IPS-NIHi11 (cell line): ENCODE data around the gene NEMP1.
"Not testable (repeated sequence)": the region's sequence is repeated elsewhere in the genome, so short reads cannot be mapped to it uniquely, and the experiment has no call there.

ENCODE experiments used
- DNase-seq: peaks from one replicate; pipeline ENCODE4 v3.0.0; 2012; ENCODE audit warnings: mixed read lengths, low spot score

The NEMP1 gene

DNA sequence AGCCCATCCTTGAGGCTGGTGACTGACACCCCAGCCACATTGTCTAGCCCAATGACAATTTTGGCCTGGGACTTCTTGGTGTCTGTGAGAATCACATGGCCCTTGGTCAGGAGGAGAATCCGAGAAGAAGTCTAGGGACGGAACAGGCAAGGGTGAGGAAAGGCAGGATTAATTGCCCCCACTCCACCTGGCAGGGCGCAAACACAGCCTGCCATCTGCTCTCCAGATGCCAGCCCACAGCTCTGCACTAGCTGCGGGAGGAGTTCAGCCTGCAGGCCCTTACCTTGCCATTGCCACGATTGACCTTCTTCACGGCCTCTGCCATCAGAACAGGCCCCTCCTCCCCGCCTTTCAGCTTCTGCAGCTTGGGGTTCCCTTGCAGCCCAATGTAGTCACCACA lies 49.1 kb downstream of the NEMP1 start:
- DNase-seq = no peak

GRCh38 chr12:57027805-57028153 lies 50.8 kb downstream of the NEMP1 start:
- DNase-seq = no peak

DNA sequence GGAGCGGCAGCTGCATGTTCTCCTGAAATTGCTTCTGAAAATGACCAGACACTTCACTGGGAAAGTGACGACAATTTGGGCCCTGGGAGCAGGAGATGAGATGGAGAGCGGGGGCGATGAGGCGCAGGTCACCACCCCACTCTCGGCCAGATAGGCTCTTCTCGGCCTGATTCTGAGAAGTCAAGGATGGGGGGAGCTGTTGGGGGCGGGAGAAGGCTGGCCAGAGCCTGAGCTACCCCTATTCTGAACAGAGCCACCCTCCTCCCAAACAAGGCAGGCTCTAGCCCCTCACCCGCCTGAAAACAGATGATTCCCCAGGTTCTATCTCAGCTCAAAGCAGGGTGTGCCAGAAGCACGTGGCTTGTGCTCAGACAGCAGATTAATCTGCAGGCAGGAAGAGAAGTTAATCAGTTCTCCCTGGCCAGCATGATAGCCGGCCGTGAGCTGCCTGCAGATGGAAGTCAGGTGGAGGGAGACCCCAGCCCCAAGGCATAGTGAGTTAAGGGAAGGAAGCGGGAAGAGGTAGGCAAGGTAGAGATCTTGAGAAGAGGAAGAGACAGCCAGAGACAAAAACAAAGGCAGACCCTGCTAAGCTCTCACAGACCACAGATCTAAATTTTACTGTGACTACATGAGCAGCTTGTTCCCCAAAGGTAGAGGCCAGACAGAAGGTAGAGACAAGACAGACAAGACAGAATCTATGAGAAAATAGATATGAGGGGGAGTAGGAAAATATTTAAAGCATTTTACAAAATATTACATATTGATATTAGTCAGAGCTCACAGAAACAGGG lies 51.4 kb downstream of the NEMP1 start:
- DNase-seq = no peak

- no peak for DNase-seq
Measured at GRCh38 chr12:57025196-57025595, 53.4 kb downstream of the NEMP1 start.

DNA sequence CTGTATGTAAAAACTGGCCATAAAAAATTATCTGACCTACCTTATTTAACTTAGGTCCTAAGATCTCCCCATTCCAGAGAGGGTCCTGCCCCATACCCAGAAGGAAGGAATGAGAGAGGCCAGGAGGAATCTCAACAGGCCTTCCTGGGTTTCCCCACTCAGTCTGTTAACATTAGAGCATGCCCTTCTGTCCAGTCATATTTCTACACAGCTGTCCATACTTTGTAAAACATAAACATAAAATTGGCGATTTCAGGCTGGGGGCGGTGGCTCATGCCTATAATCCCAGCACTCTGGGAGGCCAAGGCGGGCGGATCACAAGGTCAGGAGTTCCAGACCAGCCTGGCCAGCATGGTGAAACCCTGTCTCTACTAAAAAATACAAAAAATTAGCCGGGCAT lies 56.3 kb downstream of the NEMP1 start:
- DNase-seq = not testable (repeated sequence)

GRCh38 chr12:57019983-57020719 lies 58.4 kb downstream of the NEMP1 start:
- DNase-seq = no peak

DNA sequence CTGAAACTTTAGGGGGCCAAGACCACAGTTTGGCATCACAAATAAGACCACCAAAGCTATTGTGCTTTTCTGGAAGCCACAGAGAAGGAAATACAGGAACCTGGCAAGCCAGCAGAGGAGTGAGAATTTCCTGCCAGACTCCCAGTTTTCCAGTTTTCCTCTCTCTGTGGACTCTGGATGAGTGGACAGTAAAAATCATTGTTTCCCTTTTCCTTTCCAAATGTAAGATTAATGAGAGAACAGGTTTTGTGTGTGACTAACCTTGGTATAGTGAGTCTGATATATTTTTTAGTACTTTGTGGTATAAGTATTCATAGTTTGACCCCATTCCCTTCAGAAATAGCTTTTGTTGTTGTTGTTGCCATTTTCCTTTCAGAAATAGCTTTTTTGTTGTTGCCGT lies 59.7 kb downstream of the NEMP1 start:
- DNase-seq = no peak

DNA sequence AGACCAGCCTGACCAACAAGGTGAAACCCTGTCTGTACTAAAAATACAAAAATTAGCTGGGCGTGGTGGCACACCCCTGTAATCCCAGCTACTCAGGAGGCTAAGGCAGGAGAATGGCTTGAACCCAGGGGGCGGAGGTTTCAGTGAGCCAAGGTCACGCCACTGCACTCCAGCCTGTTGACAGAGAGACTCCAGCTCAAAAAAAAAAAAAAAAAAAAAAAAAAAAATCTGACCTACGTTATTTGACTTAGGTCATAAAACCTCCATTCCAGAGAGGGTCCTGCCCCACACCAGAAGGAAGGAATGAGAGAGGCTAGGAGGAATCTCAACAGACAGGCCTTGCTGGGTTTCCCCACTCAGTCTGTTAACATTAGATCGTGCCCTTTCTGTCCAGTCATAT lies 60.2 kb downstream of the NEMP1 start:
- not testable (repeated sequence) for DNase-seq

GRCh38 chr12:57016348-57016747 lies 62.2 kb downstream of the NEMP1 start, which contains the start of gene TAC3:
TAC3 (minus strand) TSS chr12:57016529; CDS start chr12:57015797, 732 bp downstream.
- DNase-seq = peak; percentile 57

DNA sequence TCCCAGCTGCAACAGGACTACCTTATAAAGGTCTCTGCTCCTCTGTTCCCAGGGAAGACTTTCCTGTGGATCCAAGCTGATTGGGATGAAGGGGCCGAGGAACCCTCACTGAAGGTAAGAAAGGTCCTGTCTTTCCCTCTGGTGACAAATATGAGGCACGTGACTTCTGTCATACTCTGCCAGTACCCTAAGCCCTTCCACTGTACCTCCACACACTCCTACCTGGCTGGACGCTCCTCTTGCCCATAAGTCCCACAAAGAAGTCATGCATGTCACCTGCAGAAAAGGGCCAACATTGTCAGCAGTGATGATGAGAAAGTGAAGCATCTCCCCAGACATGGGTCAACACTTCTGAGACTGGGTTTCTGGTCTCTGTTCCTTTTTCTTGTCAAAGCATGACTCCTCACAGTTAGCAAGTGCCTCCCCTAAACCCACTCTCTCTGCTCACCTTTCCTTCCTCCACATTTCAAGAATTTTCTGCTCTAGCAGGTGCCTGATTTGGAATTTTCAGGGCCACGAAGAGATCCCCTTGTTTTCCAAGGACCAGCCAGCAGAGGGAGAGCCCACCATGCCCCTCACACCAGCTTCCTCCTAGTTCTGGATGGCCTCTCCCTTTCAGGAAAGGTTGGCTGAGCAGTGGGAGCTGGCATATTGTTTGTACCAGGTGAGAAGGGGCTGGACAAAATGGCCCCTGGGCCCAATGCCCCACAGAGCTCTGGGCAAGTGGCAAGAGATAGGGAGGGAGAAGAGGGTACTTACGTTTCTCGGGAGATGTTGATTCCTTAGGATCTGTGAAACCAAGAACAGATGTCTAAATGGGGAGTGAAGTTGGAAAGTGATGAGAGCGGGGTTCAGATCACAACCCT lies 65.8 kb downstream of the NEMP1 start:
- no peak for DNase-seq

DNA sequence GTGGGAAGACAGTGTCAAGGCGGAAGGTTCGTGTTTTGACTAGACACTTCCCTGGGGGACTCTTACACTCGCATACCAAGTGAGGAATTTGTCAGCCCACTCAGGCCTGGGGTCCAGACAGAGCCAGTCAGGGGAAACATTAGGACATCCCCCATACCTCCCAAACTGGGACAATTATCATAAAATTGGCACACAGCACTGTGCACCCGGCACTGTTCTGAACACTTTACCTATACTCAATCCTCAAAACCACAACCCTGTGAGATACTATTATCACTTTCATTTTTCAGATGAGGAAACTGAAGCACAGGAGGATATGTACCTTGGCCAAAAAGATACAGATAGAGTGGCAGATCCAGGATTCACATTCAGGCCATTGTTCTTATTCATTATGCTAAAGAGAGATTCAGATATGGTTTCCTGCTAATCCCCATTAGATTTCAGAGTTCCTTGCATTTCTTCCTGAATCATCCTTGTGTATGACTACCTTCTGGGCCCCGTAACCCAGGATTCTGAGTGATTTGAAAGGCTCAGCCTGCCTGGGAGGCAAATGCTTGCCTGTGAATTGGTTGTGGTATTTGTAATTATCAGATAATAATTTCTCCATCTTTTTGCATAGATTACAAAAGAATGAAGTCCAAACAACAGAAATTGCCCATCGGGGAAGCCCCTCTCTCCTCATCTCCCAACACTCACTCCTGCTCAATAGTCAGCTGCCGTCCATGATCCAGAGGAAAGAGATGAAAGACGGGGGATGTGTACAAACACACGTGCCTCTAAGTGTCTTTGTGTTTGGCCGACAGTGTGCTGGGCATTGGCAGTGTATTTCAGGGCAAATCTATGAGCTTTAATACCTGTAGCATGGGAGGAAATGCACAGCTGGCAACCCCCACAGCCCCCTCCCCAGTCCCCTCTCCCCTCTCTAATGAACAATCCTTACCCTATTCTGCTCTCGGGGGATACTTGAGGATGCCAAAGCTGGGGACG lies 66.9 kb downstream of the NEMP1 start:
- DNase-seq = no peak

- no peak for DNase-seq
Measured at GRCh38 chr12:57010627-57011247, 67.9 kb downstream of the NEMP1 start.

- no peak for DNase-seq
Measured at GRCh38 chr12:57009949-57010626, 68.5 kb downstream of the NEMP1 start.

DNA sequence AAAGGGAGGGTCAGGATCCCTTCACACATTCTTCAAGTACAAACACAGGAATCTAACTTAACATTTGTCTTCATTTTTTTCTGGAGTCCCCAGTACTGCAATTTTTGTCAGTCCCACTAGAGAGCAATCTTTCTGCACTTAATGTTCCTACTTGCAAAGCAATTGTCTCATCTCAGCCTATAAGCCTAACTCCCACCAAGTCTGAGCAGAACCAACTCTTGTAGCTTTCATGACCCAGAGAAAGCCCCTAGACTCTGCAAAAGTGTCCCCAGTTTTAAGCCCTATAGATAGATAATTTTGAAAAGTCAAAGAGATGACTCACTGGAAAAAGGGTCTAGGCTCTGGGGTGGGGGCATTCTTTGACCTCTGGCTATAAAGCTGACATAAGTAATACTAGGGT lies 70.4 kb downstream of the NEMP1 start:
- DNase-seq = peak; percentile 50

DNA sequence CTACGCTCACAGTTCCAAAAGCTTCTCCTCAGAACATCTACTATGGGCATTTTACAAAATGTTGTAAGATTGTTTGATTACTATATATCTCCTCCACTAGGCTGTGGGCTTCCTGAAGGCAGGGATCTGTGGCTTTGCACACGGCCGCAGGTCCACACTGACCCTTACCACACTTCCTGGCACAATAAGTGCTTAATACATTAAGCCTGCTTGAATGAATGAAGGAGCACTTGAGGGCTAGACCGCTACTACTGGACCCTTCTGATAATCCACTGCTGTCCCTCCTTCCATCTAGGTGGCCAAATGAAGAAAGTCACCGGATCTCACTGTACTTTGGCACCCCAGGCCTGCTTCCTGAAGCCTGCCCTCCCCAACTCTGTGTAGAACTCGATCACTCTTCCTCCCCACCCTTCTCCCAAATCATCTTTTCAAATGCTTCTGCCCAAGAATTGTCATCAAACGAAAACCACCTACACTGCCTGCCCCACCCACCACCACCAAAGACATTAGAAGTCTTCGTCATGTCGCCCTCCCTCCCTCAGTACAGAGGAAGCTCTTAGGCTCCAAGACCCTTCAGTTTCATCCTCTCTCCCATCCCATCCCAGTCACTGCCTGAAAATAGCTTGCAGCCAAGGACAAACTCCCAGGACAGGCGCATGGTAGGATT lies 71.6 kb downstream of the NEMP1 start:
- no peak for DNase-seq

DNA sequence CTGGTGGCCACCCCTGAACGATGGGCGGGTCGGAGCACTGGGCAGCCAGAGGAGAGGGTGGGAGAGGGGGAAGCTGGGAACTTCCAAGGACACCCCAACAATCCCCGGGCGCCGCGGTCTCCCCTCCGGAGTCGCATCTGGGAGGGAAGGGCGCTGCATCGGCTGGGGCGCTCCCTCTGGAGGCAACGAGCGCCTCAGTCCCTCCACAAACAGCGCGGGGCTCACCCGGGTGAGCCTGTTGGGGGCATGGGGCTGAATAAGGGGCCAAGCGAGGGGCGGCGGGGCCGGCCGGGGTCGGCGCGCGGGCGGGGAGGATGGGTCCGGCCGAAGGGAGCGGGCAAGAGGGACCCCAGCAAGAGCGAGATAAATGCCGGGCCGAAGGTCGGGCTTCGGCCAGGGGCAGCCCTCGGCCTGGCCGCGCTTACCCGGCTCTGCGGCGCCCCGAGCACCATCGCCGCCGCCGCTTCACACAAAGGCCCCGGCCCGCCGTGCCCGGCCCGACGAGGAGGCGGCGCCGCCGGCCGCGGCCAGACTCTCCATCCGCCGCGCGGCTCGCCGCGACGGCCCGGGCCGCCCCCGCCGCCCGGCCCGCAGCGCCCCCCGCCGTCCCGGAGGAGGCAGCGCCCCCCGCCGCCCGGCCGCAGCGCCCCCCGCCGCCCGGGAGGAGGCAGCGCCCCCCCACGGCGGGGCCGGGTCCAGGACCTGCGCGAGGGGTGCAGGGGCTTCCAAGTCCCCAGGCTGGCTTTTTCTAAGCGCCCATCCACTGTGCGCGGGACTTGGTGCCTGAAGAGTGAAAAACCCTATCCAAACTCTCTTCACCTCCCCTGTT lies 72.4 kb downstream of the NEMP1 start, which contains the start of gene ZBTB39:
ZBTB39 (minus strand) TSS at position 567 of the 829 bp plus-strand sequence. CDS start 1,629 bp downstream, outside the sequence.
- peak; percentile 98 for DNase-seq
